Left ventricle myocardium inferior (tissue), 1 donor: ENCODE results near the gene C1GALT1. TPM values are rescaled to one million over a fixed set of nuclear protein-coding genes. Genes with fewer than 3 reads are reported as not detected.
"Not testable (repeated sequence)": the region's sequence is repeated elsewhere in the genome, so short reads cannot be mapped to it uniquely, and the experiment has no call there.

Source experiments
- DNase-seq: peaks from one replicate; pipeline ENCODE4 v3.0.0-alpha.2; 2020
- H3K27ac ChIP-seq: fragments of 200-600 bp; replicated peaks from 2 replicates; pipeline ENCODE4 v1.8.0; 2021
- H3K27me3 ChIP-seq: fragments of 200-600 bp; 2 replicates; pipeline ENCODE4 v1.8.0; 2021; ENCODE audit warnings: low read depth
- H3K36me3 ChIP-seq: fragments of 200-600 bp; 2 replicates; pipeline ENCODE4 v1.8.0; 2021
- H3K4me1 ChIP-seq: fragments of 200-600 bp; 2 replicates; pipeline ENCODE4 v1.8.0; 2021
- H3K4me3 ChIP-seq: fragments of 200-600 bp; 2 replicates; pipeline ENCODE4 v1.8.0; 2021; ENCODE audit warnings: mild to moderate bottlenecking, moderate library complexity
- H3K9me3 ChIP-seq: fragments of 200-600 bp; replicated peaks from 2 replicates; pipeline ENCODE4 v1.8.0; 2021
- CTCF ChIP-seq: fragments of 200-600 bp; IDR thresholded peaks from 2 replicates; pipeline ENCODE4 v1.8.0; 2021; ENCODE audit warnings: antibody characterized with exemption, mild to moderate bottlenecking, borderline replicate concordance
- intact Hi-C: fragments of 100-400 bp; cut with micrococcal nuclease; formaldehyde crosslinking; loops from one replicate; pipeline ENCODE4 v1.11.0; 2022
- total RNA-seq: library from RNA; stranded (reverse); fragmentation: NEBNext Ultra II Directional; extraction: Animal tissue kit (Norgen Biotek cat#: 25700); gene quantifications from one replicate; pipeline ENCODE4 v1.2.1, GENCODE V29; 2021
- donor health status: DM: no; HTN: yes; CAD: no; lungs with severe emphysema.

The C1GALT1 gene
- total RNA-seq, 1 donor from 2014 or later, result 19.4 TPM

DNA sequence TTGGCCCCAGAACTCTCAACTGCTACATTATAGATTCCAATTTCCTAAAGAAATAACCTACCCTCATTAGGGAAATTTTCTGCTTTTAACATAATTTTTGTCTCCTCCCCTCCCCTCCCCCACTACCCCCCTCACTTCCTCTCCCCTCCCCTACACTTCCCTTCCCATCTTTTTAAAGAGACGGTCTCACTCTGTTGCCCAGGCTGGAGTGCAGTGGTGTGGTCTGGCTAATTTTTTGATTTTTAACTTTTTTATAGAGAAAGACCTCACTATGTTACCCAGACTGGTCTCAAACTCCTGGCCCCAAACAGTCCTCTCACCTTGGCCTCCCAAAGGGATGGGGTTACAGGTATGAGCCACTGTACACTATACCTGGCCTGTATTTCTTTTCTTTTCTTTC lies 30.5 kb upstream of the C1GALT1 start:
- no peak for DNase-seq
- H3K9me3 ChIP-seq, result no peaks in the 10 kb centered on the region
- no peaks in the 10 kb centered on the region for H3K27me3 ChIP-seq
- no peak for TF ChIP-seq CTCF
- H3K4me1 ChIP-seq, result peaks cover 7% of the 10 kb centered on the region
- H3K4me3 ChIP-seq, result no peak overlapping the region
- H3K27ac ChIP-seq, result no peak overlapping the region
- intact Hi-C loops, result no loop called here
- H3K36me3 ChIP-seq, result no peaks in the 10 kb centered on the region

- no peaks in the 10 kb centered on the region for H3K27me3 ChIP-seq
- no peak for TF ChIP-seq CTCF
- H3K27ac ChIP-seq, result no peak overlapping the region
- no peaks in the 10 kb centered on the region for H3K36me3 ChIP-seq
- DNase-seq, result no peak
- H3K4me3 ChIP-seq, result no peak overlapping the region
- intact Hi-C loops, result no loop called here
- no peaks in the 10 kb centered on the region for H3K9me3 ChIP-seq
- H3K4me1 ChIP-seq, result peaks cover 7% of the 10 kb centered on the region
These were observed 30.0 kb upstream of the C1GALT1 start for GRCh38 chr7:7152315-7152714.

- H3K4me1 ChIP-seq, intact Hi-C loops, H3K9me3 ChIP-seq, H3K4me3 ChIP-seq, H3K27me3 ChIP-seq, H3K36me3 ChIP-seq, DNase-seq, H3K27ac ChIP-seq: not testable (repeated sequence)
These were observed 28.0 kb upstream of the C1GALT1 start for GRCh38 chr7:7154355-7154754.

GRCh38 chr7:7156663-7157062 lies 25.7 kb upstream of the C1GALT1 start:
- Histone ChIP-seq H3K36me3 (no peaks in the 10 kb centered on the region), H3K4me1 (peaks cover under 1% of the 10 kb centered on the region), H3K27me3 (no peaks in the 10 kb centered on the region), H3K4me3 (no peak overlapping the region), H3K27ac (no peak overlapping the region), H3K9me3 (no peaks in the 10 kb centered on the region)
- intact Hi-C loops, result no loop called here
- no peak for TF ChIP-seq CTCF
- DNase-seq, result no peak

GRCh38 chr7:7157177-7157886 lies 25.0 kb upstream of the C1GALT1 start:
- no peaks in the 10 kb centered on the region for H3K27me3 ChIP-seq
- no peak for DNase-seq
- no peaks in the 10 kb centered on the region for H3K9me3 ChIP-seq
- H3K27ac ChIP-seq, result no peak overlapping the region
- TF ChIP-seq CTCF, result no peak
- H3K36me3 ChIP-seq, result no peaks in the 10 kb centered on the region
- intact Hi-C loops, result no loop called here
- no peaks in the 10 kb centered on the region for H3K4me1 ChIP-seq
- no peak overlapping the region for H3K4me3 ChIP-seq

GRCh38 chr7:7157887-7158271 lies 24.5 kb upstream of the C1GALT1 start:
- intact Hi-C loops, result no loop called here
- Histone ChIP-seq H3K27ac (no peak overlapping the region), H3K9me3 (no peaks in the 10 kb centered on the region), H3K36me3 (no peaks in the 10 kb centered on the region), H3K4me3 (no peak overlapping the region), H3K4me1 (no peaks in the 10 kb centered on the region), H3K27me3 (no peaks in the 10 kb centered on the region)
- no peak for TF ChIP-seq CTCF
- no peak for DNase-seq
